Stromal cell of bone marrow (primary cell): ENCODE data around the gene FAM156B.
"Not testable (repeated sequence)": the region's sequence is repeated elsewhere in the genome, so short reads cannot be mapped to it uniquely, and the experiment has no call there.

ENCODE experiments used
- DNase-seq: peaks from one replicate; pipeline ENCODE4 v3.0.0-alpha.2; 2012; ENCODE audit warnings: low read depth

FAM156B gene

GRCh38 chrX:52923781-52924241 is 26.7 kb downstream of the FAM156B start:
- peak; percentile 22 for DNase-seq

- DNase-seq, result not testable (repeated sequence)
These were observed 33.1 kb downstream of the FAM156B start for GRCh38 chrX:52930214-52930613.

DNA sequence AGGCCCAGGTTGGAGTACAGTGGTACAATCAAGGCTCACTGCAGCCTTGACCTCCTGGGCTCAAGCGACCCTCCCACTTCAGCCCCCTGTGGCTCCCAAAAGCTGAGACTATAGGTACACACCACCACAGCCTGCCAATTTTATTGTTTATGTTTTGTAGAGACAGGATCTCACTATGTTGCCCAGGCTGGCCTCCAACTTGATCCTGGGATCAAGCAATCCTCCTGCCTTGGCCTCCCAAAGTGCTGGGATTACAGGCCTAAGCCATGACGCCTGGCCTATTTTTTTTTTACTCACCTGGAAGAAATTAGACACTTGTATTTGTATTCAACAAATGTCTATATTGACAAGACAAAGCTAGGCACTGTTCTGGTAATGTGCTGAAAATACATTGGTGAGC is 36.1 kb downstream of the FAM156B start:
- no peak for DNase-seq

DNA sequence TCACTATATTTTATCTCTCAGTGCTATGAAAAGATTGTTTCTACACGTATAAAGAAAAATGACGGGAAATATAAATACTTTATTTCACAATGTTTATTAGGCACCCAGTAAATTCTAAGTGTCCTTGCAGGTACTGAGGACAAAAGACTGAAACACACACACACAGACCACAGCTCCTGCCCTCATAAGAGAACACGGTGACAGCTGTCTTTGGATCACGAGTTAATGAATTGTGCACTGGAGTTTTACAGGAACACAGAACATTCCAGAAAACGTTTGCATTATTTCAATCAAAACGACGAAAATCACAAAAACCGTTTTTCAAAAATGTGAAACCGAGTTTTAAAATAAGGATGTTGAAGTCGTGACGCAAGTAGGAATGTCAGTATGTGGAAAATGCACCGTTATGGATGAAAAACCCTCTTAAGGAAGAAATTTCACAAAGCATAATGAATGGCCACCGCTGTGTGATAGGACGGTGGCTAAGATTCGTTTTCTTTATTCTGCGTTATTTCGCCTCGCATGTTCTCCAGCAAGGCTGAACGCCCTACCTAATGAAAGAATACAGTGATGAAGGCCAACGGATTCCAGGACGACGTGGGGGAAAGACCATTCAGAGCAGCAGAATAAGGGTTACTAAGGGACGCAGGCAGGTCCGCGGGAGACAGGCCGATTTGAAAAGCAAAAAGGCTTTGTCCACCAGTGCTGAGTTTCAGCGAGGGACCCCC is 37.0 kb downstream of the FAM156B start:
- DNase-seq, result no peak

- DNase-seq, result peak; percentile 89
These were observed 37.8 kb downstream of the FAM156B start for GRCh38 chrX:52934704-52935469.

DNA sequence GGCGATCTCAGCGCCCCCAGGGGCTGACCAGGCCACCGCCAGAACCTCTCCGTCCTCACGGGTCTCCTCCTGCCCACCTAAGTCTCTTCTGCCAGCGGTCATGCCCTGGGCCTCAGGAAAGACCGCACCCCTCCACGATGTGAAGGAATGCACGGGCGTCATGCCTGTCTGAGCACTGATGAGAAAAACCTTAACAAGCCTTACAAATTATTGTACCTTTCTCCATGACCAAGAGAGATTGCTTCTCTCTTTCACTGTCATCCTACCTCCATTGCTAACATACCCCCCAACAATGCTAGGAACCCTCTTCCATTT is 38.3 kb downstream of the FAM156B start:
- DNase-seq, result not testable (repeated sequence)

GRCh38 chrX:52940704-52941103 is 43.6 kb downstream of the FAM156B start:
- DNase-seq, result not testable (repeated sequence)

DNA sequence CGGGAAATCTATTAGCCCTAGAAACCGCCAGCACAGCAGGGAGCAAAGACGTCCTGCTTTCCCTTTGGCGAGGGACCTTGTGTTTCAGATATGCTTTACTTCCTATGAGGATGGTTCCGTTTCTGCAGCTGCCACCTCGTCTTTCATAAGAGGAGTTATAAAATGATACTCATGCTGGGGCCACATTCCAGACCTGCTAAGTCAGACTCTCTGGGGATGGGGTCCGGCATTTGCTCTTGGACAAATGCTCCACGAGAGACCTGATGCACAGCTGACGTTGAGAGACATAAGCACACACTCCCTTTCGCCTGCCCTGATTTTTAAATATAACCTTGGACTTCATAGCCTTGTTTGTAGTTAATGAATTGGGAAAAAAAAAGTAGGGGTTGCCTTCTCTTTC is 44.6 kb downstream of the FAM156B start:
- DNase-seq, result not testable (repeated sequence)

- DNase-seq, result not testable (repeated sequence)
These were observed 48.8 kb downstream of the FAM156B start for GRCh38 chrX:52945838-52946494.

DNA sequence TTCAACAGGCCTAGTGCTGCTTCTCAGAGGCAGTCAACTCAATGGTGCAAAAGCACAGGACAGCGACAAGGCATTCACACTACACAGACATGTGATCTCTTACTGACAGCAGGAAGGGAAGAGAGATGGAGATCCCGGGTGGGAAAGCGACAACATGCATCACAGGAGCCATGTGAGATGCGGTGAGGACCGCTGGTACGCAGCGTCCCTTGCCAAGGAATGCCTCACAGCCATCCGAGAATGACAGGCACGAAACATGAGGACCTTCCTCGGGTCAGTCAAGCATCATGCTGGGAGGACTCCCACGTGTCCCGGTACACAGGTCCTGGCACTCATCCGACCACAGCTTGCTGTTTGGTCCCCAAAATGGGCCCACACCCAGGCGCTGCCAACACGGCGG is 50.4 kb downstream of the FAM156B start:
- not testable (repeated sequence) for DNase-seq

DNA sequence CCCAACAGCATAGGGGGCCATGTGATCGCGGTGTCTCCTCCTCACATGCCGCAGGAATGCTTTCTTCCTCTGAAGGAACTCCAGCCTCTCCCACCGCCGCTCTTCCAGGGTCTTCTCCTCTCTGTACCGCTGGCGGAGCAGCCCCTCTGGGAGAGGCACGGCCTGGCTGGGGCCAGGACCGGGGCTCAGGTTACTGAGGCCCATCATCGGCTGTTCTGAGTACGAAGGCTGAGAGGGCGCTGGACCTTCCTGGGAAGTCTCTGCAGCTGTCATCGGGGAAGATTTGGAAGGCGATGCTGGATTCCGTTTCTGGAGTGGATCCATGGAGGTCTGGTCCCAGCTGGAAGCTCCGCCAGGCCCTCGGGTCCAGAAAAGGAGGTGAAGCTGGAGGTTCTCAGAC is 51.1 kb downstream of the FAM156B start:
- not testable (repeated sequence) for DNase-seq

DNA sequence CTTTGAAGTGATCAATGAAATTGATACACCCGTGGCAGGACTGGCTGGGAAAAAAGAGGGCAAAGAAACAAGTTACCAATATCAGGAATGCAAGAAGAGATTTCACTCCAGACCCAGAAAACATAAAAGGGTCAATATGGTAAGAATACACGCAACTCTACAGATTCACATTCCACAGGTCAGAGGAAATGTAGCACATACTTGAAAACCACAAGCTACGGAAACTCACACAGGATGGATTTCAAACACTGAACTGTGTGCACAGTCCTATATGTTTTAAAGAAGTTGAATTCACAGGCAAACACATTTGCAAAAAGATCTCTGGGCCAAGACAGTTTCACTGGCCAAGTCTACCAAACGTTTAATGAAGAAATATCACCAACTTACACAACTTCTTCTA is 52.2 kb downstream of the FAM156B start:
- DNase-seq, result not testable (repeated sequence)

- DNase-seq, result not testable (repeated sequence)
These were observed 52.8 kb downstream of the FAM156B start for GRCh38 chrX:52949884-52950283.
